Thyroid gland (tissue), 4 donors: ENCODE results near the gene PLEKHA7.

ENCODE experiments used
- CTCF ChIP-seq, 6 experiments: fragments of 200-600 bp in 3 of 6; fragments of 450-650 bp in 3 of 6; sonication (generic) in 3 of 6; IDR thresholded peaks; one replicate each; pipeline ENCODE4 v1.5.1; 2016 to 2019; ENCODE audit warnings: antibody characterized with exemption in 6 of 6, mild to moderate bottlenecking in 2 of 6, inconsistent platforms in 1 of 6, moderate library complexity in 1 of 6
- POLR2A ChIP-seq, 2 donors: fragments of 450-650 bp; IDR thresholded peaks; one replicate each; pipeline ENCODE4 v1.6.1; 2017; ENCODE audit warnings: antibody characterized with exemption in 2 of 2, mild to moderate bottlenecking in 2 of 2, moderate library complexity in 1 of 2

GRCh38 chr11:16912692-16913111 lies 101.5 kb downstream of the PLEKHA7 start:
- TF ChIP-seq CTCF (IDR thresholded peaks at IDR 0.05), result no peak
- TF ChIP-seq POLR2A (IDR thresholded peaks at IDR 0.05), result no peak
